Measurements from ENCODE around the gene ATXN10. TPM values are rescaled to one million over a fixed set of nuclear protein-coding genes. Genes with fewer than 3 reads are reported as not detected.

Gene ATXN10
- total and polyA plus RNA-seq, 4 experiments from 2014 or later, result 61.8 to 102 (median 76.3) TPM

- Histone ChIP-seq H3K27me3 (ENCODE audit: insufficient read depth, low read length) (peaks cover 5% of the 10 kb centered on the region), H3K9me3 (ENCODE audit: control insufficient read depth in 1 of 2, low read length in 2 of 2) (no peaks in the 10 kb centered on the region), H3K4me1 (ENCODE audit: insufficient read depth, low read length) (peaks cover 10% of the 10 kb centered on the region), H3K27ac (ENCODE audit: low read depth, low read length) (no peak overlapping the region), H3K4me3 (ENCODE audit: low read length in 2 of 2) (no peak overlapping the region), H3K36me3 (ENCODE audit: insufficient read depth, low read length) (no peaks in the 10 kb centered on the region)
- ChIA-PET POLR2A (ENCODE audit: partially characterized antibody) (no interaction called here), CTCF (ENCODE audit: partially characterized antibody) (interaction anchor here (0.7 to 2.3 kb wide), 11 partner anchors 9 to 329 kb away, joined by 3 to 7 read pairs (median 4); partner anchors contain the start of gene ATXN10)
- Mint-ChIP-seq H3K27me3 (peaks cover 23 to 24% of the 10 kb centered on the region in 2 donors), H3K4me1 (peaks cover 0 to 3% (median 0%) of the 10 kb centered on the region in 4 donors), H3K4me3 (peak overlapping the region in 5 of 8 donors; percentile 5 to 58 (median 13)), H3K9me3 (peaks cover 0 to 2% (median 0%) of the 10 kb centered on the region in 8 donors), H3K36me3 (no peaks in the 10 kb centered on the region), H3K27ac (peak overlapping the region in 1 of 7 donors; percentile 64)
- peak; percentile 53 to 74 (median 69) for DNase-seq
- intact Hi-C loops (cut with micrococcal nuclease), result no loop called here
These were observed 25.9 kb upstream of the ATXN10 start for GRCh38 chr22:45645526-45646414.

- Histone ChIP-seq H3K27ac (ENCODE audit: low read depth, low read length) (no peak overlapping the region), H3K36me3 (ENCODE audit: insufficient read depth, low read length) (no peaks in the 10 kb centered on the region), H3K4me3 (ENCODE audit: low read length in 2 of 2) (no peak overlapping the region), H3K9me3 (ENCODE audit: control insufficient read depth in 1 of 2, low read length in 2 of 2) (no peaks in the 10 kb centered on the region), H3K4me1 (ENCODE audit: insufficient read depth, low read length) (peaks cover 10% of the 10 kb centered on the region), H3K27me3 (ENCODE audit: insufficient read depth, low read length) (peaks cover 5% of the 10 kb centered on the region)
- Mint-ChIP-seq H3K36me3 (no peaks in the 10 kb centered on the region), H3K27me3 (peaks cover 22 to 28% of the 10 kb centered on the region in 2 donors), H3K9me3 (peaks cover 0 to 4% (median 0%) of the 10 kb centered on the region in 8 donors), H3K4me3 (no peak overlapping the region), H3K27ac (no peak overlapping the region), H3K4me1 (peaks cover 0 to 3% (median 0%) of the 10 kb centered on the region in 4 donors)
- intact Hi-C loops (cut with micrococcal nuclease), result no loop called here
- DNase-seq, result no peak
- ChIA-PET POLR2A (ENCODE audit: partially characterized antibody) (no interaction called here), CTCF (ENCODE audit: partially characterized antibody) (interaction anchor here (0.7 to 1.2 kb wide), 4 partner anchors 10 to 215 kb away, joined by 3 to 4 read pairs (median 4); no protein-coding TSS in a partner anchor)
These were observed 24.0 kb upstream of the ATXN10 start for GRCh38 chr22:45647532-45648225.

DNA sequence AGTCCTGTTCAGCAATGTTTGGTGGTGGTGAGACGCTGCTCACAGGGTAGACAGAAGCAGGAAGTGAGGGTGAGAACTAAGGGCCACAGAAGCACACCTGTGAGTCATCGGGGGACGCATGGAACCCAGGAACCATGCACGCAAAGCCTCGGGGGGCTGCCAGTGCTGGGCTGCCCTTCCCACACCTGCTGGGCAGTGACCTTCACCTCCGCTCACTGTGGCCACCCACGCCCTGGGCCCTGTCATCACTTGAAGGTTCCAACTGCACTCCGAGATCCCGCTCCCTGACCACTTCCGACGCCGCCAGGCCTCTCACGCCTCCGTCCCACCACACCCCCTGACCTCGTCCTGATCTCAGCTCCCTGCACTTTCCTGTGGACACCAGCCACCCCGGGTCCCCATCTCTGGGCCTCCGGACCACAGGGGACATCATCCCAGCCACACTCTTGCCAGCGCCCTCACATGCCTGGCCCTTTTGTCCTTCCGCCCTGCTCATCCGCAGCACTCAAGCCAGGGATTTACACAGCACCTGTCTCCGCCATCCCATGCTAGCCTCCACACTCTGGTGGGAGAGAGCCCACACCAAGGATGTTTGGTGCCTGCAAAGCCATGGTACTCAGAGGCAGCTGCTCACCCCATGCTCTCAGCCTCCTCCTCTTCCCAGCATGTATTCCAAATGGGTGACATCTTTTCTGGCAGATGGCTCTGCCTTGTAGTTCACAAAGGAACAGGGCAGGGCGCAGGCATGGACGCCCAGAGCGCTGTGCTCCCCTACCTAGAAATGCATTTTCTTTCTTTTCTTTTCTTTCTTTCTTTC lies 23.1 kb upstream of the ATXN10 start:
- Histone ChIP-seq H3K4me3 (ENCODE audit: low read length in 2 of 2) (no peak overlapping the region), H3K36me3 (ENCODE audit: insufficient read depth, low read length) (no peaks in the 10 kb centered on the region), H3K27ac (ENCODE audit: low read depth, low read length) (no peak overlapping the region), H3K4me1 (ENCODE audit: insufficient read depth, low read length) (peaks cover 10% of the 10 kb centered on the region), H3K27me3 (ENCODE audit: insufficient read depth, low read length) (peaks cover 5% of the 10 kb centered on the region), H3K9me3 (ENCODE audit: control insufficient read depth in 1 of 2, low read length in 2 of 2) (no peaks in the 10 kb centered on the region)
- peaks cover 0 to 7% (median 0%) of the 10 kb centered on the region in 8 donors for H3K9me3 Mint-ChIP-seq
- POLR2A ChIA-PET (ENCODE audit: partially characterized antibody), result no interaction called here
- intact Hi-C loops (cut with micrococcal nuclease), result no loop called here
- no peak for DNase-seq
- no peak overlapping the region for H3K4me3 Mint-ChIP-seq
- peaks cover 24 to 34% of the 10 kb centered on the region in 2 donors for H3K27me3 Mint-ChIP-seq
- H3K36me3 Mint-ChIP-seq, result no peaks in the 10 kb centered on the region
- H3K4me1 Mint-ChIP-seq, result peaks cover 0 to 3% (median 0%) of the 10 kb centered on the region in 4 donors
- H3K27ac Mint-ChIP-seq, result peak overlapping the region in 1 of 7 donors; percentile 41
- CTCF ChIA-PET (ENCODE audit: partially characterized antibody), result interaction anchor here (0.7 to 1.6 kb wide), 4 partner anchors 16 to 306 kb away, joined by 3 read pairs; no protein-coding TSS in a partner anchor

DNA sequence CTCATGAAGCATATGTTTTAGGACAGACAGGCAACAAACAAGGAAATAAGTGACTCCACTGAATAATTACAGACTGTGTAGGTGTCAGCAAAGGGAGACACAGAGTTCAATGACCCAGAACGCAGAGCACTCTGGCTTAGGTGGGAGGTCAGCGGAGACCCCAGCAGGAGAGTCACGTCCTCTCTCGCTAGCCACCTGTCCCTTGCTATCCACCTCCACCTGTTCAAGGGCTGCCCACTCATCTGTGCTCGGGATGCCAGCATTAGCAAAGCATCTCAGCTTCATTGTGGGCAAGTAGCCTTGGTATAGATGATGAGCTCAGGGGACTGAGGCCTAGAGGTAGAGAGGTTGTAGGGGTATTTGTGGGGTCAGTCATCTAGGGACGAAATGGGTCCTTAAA lies 21.8 kb upstream of the ATXN10 start:
- ChIA-PET POLR2A (ENCODE audit: partially characterized antibody) (no interaction called here), CTCF (ENCODE audit: partially characterized antibody) (interaction anchor here (1.6 kb wide), 1 partner anchor 15 kb away, joined by 3 read pairs; no protein-coding TSS in a partner anchor)
- DNase-seq, result no peak
- Mint-ChIP-seq H3K4me3 (no peak overlapping the region), H3K36me3 (no peaks in the 10 kb centered on the region), H3K9me3 (peaks cover 0 to 7% (median 0%) of the 10 kb centered on the region in 8 donors), H3K27me3 (peaks cover 27 to 31% of the 10 kb centered on the region in 2 donors), H3K27ac (peak overlapping the region in 1 of 7 donors; percentile 43), H3K4me1 (peaks cover 0 to 3% (median 0%) of the 10 kb centered on the region in 4 donors)
- Histone ChIP-seq H3K4me1 (ENCODE audit: insufficient read depth, low read length) (peaks cover 10% of the 10 kb centered on the region), H3K27ac (ENCODE audit: low read depth, low read length) (no peak overlapping the region), H3K9me3 (ENCODE audit: control insufficient read depth in 1 of 2, low read length in 2 of 2) (no peaks in the 10 kb centered on the region), H3K4me3 (ENCODE audit: low read length in 2 of 2) (no peak overlapping the region), H3K27me3 (ENCODE audit: insufficient read depth, low read length) (peaks cover 4% of the 10 kb centered on the region), H3K36me3 (ENCODE audit: insufficient read depth, low read length) (no peaks in the 10 kb centered on the region)
- intact Hi-C loops (cut with micrococcal nuclease), result no loop called here

- POLR2A ChIA-PET (ENCODE audit: partially characterized antibody), result no interaction called here
- H3K4me1 Mint-ChIP-seq, result peaks cover 0 to 3% (median 0%) of the 10 kb centered on the region in 4 donors
- H3K9me3 Mint-ChIP-seq, result peaks cover 0 to 7% (median 0%) of the 10 kb centered on the region in 8 donors
- no peak for DNase-seq
- intact Hi-C loops (cut with micrococcal nuclease), result no loop called here
- Histone ChIP-seq H3K36me3 (ENCODE audit: insufficient read depth, low read length) (no peaks in the 10 kb centered on the region), H3K27ac (ENCODE audit: low read depth, low read length) (no peak overlapping the region), H3K4me3 (ENCODE audit: low read length in 2 of 2) (no peak overlapping the region), H3K4me1 (ENCODE audit: insufficient read depth, low read length) (peaks cover 4% of the 10 kb centered on the region), H3K9me3 (ENCODE audit: control insufficient read depth in 1 of 2, low read length in 2 of 2) (no peaks in the 10 kb centered on the region), H3K27me3 (ENCODE audit: insufficient read depth, low read length) (no peaks in the 10 kb centered on the region)
- H3K36me3 Mint-ChIP-seq, result no peaks in the 10 kb centered on the region
- peaks cover 25 to 29% of the 10 kb centered on the region in 2 donors for H3K27me3 Mint-ChIP-seq
- H3K27ac Mint-ChIP-seq, result no peak overlapping the region
- no peak overlapping the region for H3K4me3 Mint-ChIP-seq
- CTCF ChIA-PET (ENCODE audit: partially characterized antibody), result no interaction called here
These were observed 20.9 kb upstream of the ATXN10 start for GRCh38 chr22:45650721-45651120.

- Mint-ChIP-seq H3K27me3 (peaks cover 17 to 21% of the 10 kb centered on the region in 2 donors), H3K36me3 (no peaks in the 10 kb centered on the region), H3K27ac (no peak overlapping the region), H3K9me3 (peaks cover 0 to 7% (median 0%) of the 10 kb centered on the region in 8 donors), H3K4me1 (no peaks in the 10 kb centered on the region), H3K4me3 (no peak overlapping the region)
- no peak for DNase-seq
- Histone ChIP-seq H3K27me3 (ENCODE audit: insufficient read depth, low read length) (no peaks in the 10 kb centered on the region), H3K4me3 (ENCODE audit: low read length in 2 of 2) (no peak overlapping the region), H3K27ac (ENCODE audit: low read depth, low read length) (no peak overlapping the region), H3K9me3 (ENCODE audit: control insufficient read depth in 1 of 2, low read length in 2 of 2) (no peaks in the 10 kb centered on the region), H3K4me1 (ENCODE audit: insufficient read depth, low read length) (no peaks in the 10 kb centered on the region), H3K36me3 (ENCODE audit: insufficient read depth, low read length) (no peaks in the 10 kb centered on the region)
- intact Hi-C loops (cut with micrococcal nuclease), result no loop called here
- ChIA-PET CTCF (ENCODE audit: partially characterized antibody) (interaction anchor here (0.7 to 1.1 kb wide), 2 partner anchors 10 to 164 kb away, joined by 3 to 4 read pairs; no protein-coding TSS in a partner anchor), POLR2A (ENCODE audit: partially characterized antibody) (no interaction called here)
These were observed 19.6 kb upstream of the ATXN10 start for GRCh38 chr22:45651931-45652528.

Measured in CD4-positive, alpha-beta memory T cell (primary cell).